OCI-LY3 (cell line): ENCODE data around the gene RPS6KB2.
A peak's percentile ranks its signal among the peaks of the same experiment; 100 is the strongest.

ENCODE experiments used
- H2AFZ ChIP-seq: fragments of 200-600, 300-600 bp; shearing (Covaris generic); 2 replicates; pipeline ENCODE4 v1.6.0; 2014; ENCODE audit warnings: antibody characterized with exemption, low read depth, low read length
- H3K27ac ChIP-seq: fragments of 200-600, 300-600 bp; sonication (generic); 2 replicates; pipeline ENCODE4 v1.5.1; 2014; ENCODE audit warnings: mild to moderate bottlenecking, low read length, moderate library complexity, mixed read lengths
- H3K27me3 ChIP-seq: fragments of 200-600, 300-600 bp; sonication (generic); 2 replicates; pipeline ENCODE4 v1.6.1; 2014; ENCODE audit warnings: low read depth, low read length, mixed read lengths
- H3K36me3 ChIP-seq: fragments of 200-600, 300-600 bp; sonication (generic); replicated peaks from 2 replicates; pipeline ENCODE3; 2014; ENCODE audit warnings: low read depth, low read length, mixed read lengths
- H3K4me1 ChIP-seq: fragments of 300-600, 200-600 bp; sonication (generic); 2 replicates; pipeline ENCODE4 v1.6.1; 2014; ENCODE audit warnings: low read length, mixed read lengths
- H3K4me2 ChIP-seq: fragments of 200-600, 300-600 bp; sonication (generic); 2 replicates; pipeline ENCODE4 v1.6.1; 2014; ENCODE audit warnings: low read length, mixed read lengths
- H3K4me3 ChIP-seq: fragments of 300-600, 200-600 bp; sonication (generic); 2 replicates; pipeline ENCODE4 v1.5.1; 2014; ENCODE audit warnings: antibody characterized with exemption, mild to moderate bottlenecking, low read length, moderate library complexity
- H3K79me2 ChIP-seq: fragments of 300-600, 200-600 bp; shearing (Covaris generic); 2 replicates; pipeline ENCODE4 v1.6.1; 2014; ENCODE audit warnings: mild to moderate bottlenecking, low read length, mixed read lengths
- H3K9ac ChIP-seq: fragments of 300-600, 200-600 bp; shearing (Covaris generic); 2 replicates; pipeline ENCODE4 v1.6.0; 2014; ENCODE audit warnings: mild to moderate bottlenecking, low read length, moderate library complexity
- H3K9me3 ChIP-seq: fragments of 200-600, 300-600 bp; shearing (Covaris generic); 2 replicates; pipeline ENCODE4 v1.6.1; 2014; ENCODE audit warnings: low read length, mixed read lengths; ENCODE audit not compliant: insufficient read depth
- H4K20me1 ChIP-seq: fragments of 200-600, 300-600 bp; sonication (generic); 2 replicates; pipeline ENCODE4 v1.6.1; 2016; ENCODE audit warnings: low read length, mixed read lengths; ENCODE audit not compliant: insufficient read depth
- EZH2phosphoT487 ChIP-seq: fragments of 200-600 bp; shearing (Covaris generic); IDR thresholded peaks from 2 replicates; pipeline ENCODE4 v1.6.1; 2018; ENCODE audit warnings: antibody characterized with exemption, mixed run types, low read depth
- TF ChIP-seq, protein P1 (sequence below): fragments of 200-600, 300-600 bp; sonication (generic); IDR thresholded peaks from 2 replicates; pipeline ENCODE4 v1.5.1; 2014; ENCODE audit warnings: antibody characterized with exemption, low read length, low read depth

Gene RPS6KB2

GRCh38 chr11:67405196-67405567, 23.1 kb upstream of the RPS6KB2 start:
- Histone ChIP-seq H3K79me2 (peaks cover 13% of the 10 kb centered on the region), H4K20me1 (peaks cover 7% of the 10 kb centered on the region; the same call in 1 of the 2 replicates), H3K4me2 (peak overlapping the region; percentile 98), H3K4me3 (no peak overlapping the region), H3K4me1 (peaks cover 54% of the 10 kb centered on the region), H3K9ac (no peak overlapping the region), H2AFZ (no peak overlapping the region), H3K27ac (no peak overlapping the region), H3K36me3 (peaks cover 7% of the 10 kb centered on the region), H3K27me3 (no peaks in the 10 kb centered on the region), H3K9me3 (no peaks in the 10 kb centered on the region)
- TF ChIP-seq EZH2phosphoT487: no peak
- TF ChIP-seq, protein P1, sequence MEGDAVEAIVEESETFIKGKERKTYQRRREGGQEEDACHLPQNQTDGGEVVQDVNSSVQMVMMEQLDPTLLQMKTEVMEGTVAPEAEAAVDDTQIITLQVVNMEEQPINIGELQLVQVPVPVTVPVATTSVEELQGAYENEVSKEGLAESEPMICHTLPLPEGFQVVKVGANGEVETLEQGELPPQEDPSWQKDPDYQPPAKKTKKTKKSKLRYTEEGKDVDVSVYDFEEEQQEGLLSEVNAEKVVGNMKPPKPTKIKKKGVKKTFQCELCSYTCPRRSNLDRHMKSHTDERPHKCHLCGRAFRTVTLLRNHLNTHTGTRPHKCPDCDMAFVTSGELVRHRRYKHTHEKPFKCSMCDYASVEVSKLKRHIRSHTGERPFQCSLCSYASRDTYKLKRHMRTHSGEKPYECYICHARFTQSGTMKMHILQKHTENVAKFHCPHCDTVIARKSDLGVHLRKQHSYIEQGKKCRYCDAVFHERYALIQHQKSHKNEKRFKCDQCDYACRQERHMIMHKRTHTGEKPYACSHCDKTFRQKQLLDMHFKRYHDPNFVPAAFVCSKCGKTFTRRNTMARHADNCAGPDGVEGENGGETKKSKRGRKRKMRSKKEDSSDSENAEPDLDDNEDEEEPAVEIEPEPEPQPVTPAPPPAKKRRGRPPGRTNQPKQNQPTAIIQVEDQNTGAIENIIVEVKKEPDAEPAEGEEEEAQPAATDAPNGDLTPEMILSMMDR: no peak

DNA sequence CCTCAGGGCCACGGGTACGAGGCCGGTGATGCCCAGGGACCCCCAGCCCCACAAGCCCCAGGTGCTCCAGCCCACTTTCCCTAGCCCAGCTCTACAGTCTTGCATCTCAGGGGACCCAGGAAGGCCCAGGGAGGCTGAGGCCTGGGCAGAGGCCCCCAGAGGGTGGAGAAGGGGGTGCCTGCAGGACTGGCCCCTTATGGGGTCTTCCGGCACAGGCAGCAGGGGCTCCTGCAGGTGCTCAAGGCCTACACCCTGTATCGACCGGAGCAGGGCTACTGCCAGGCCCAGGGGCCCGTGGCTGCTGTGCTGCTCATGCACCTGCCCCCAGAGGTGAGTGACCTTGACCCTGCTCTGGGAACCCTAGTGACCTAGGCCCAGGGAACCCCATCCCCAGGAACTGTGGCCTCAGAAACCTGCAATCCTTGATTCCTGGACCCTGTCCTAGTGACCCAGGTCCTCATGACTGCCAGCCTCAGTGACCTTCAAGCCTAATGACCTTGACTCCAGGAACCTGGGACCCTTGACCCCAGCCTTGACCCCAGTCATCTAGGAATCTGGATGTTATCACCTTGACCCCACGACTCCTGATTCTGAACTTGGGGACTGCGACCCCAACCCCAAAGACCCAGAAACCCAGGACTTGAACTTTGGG, 22.5 kb upstream of the RPS6KB2 start:
- Histone ChIP-seq H3K79me2 (peaks cover 7% of the 10 kb centered on the region), H4K20me1 (peaks cover 1% of the 10 kb centered on the region; the same call in 1 of the 2 replicates), H3K4me1 (peaks cover 49% of the 10 kb centered on the region), H3K4me3 (no peak overlapping the region), H3K9ac (no peak overlapping the region), H3K27ac (no peak overlapping the region), H2AFZ (no peak overlapping the region), H3K9me3 (no peaks in the 10 kb centered on the region), H3K36me3 (peaks cover under 1% of the 10 kb centered on the region), H3K27me3 (no peaks in the 10 kb centered on the region), H3K4me2 (no peak overlapping the region)
- TF ChIP-seq, protein P1: no peak
- no peak for TF ChIP-seq EZH2phosphoT487

- Histone ChIP-seq H3K4me3 (no peak overlapping the region), H3K36me3 (no peaks in the 10 kb centered on the region), H4K20me1 (no peaks in the 10 kb centered on the region), H2AFZ (no peak overlapping the region), H3K9me3 (no peaks in the 10 kb centered on the region), H3K4me2 (no peak overlapping the region), H3K9ac (no peak overlapping the region), H3K27me3 (peaks cover 3% of the 10 kb centered on the region; the same call in 1 of the 2 replicates), H3K4me1 (peaks cover 48% of the 10 kb centered on the region), H3K27ac (no peak overlapping the region), H3K79me2 (no peaks in the 10 kb centered on the region; the same call in 1 of the 2 replicates)
- TF ChIP-seq, protein P1: no peak
- no peak for TF ChIP-seq EZH2phosphoT487
Measured at GRCh38 chr11:67406420-67406968, 21.8 kb upstream of the RPS6KB2 start.

GRCh38 chr11:67406969-67407687, 21.2 kb upstream of the RPS6KB2 start:
- no peaks in the 10 kb centered on the region for H3K79me2 ChIP-seq
- no peak overlapping the region for H2AFZ ChIP-seq
- H3K4me2 ChIP-seq: no peak overlapping the region
- peaks cover 9% of the 10 kb centered on the region for H3K27me3 ChIP-seq
- H3K9me3 ChIP-seq: no peaks in the 10 kb centered on the region
- H3K4me1 ChIP-seq: peaks cover 53% of the 10 kb centered on the region
- H4K20me1 ChIP-seq: no peaks in the 10 kb centered on the region
- no peaks in the 10 kb centered on the region for H3K36me3 ChIP-seq
- TF ChIP-seq, protein P1: peak; percentile 8; the same call in 1 of the 2 replicates
- no peak for TF ChIP-seq EZH2phosphoT487
- no peak overlapping the region for H3K9ac ChIP-seq
- H3K27ac ChIP-seq: no peak overlapping the region
- H3K4me3 ChIP-seq: no peak overlapping the region
